Stomach smooth muscle (tissue), 2 donors: ENCODE data around the gene UBL4A.

Experiments
- H3K27ac ChIP-seq: one replicate; pipeline ENCODE4 v1.7.0; 2013; ENCODE audit warnings: mild to moderate bottlenecking, low read length, inconsistent platforms
- H3K27me3 ChIP-seq, 2 donors: one replicate each; pipeline ENCODE4 v1.7.0; 2013; ENCODE audit warnings: low read length in 2 of 2; ENCODE audit not compliant: insufficient read depth in 2 of 2, control insufficient read depth in 1 of 2
- H3K36me3 ChIP-seq, 2 donors: one replicate each; pipeline ENCODE4 v1.7.0; 2013; ENCODE audit warnings: low read length in 2 of 2; ENCODE audit not compliant: control insufficient read depth in 2 of 2, insufficient read depth in 2 of 2
- H3K4me1 ChIP-seq: one replicate; pipeline ENCODE4 v1.7.0; 2013; ENCODE audit warnings: low read length; ENCODE audit not compliant: control insufficient read depth, insufficient read depth
- H3K4me3 ChIP-seq, 2 donors: one replicate each; pipeline ENCODE4 v1.7.0; 2013; ENCODE audit warnings: low read length in 2 of 2
- H3K9ac ChIP-seq, 2 donors: one replicate each; pipeline ENCODE4 v1.7.0; 2013; ENCODE audit warnings: low read length in 2 of 2, mild to moderate bottlenecking in 1 of 2
- H3K9me3 ChIP-seq, 2 donors: one replicate each; pipeline ENCODE4 v1.7.0; 2013; ENCODE audit warnings: low read length in 2 of 2; ENCODE audit not compliant: control insufficient read depth in 2 of 2
- donor health status: healthy.
- donor health status: Pancreatic carcinoma.

The UBL4A gene

GRCh38 chrX:154460326-154460725, 26.1 kb downstream of the UBL4A start:
- peaks cover 7% of the 10 kb centered on the region for H3K4me1 ChIP-seq
- H3K27ac ChIP-seq, result no peak overlapping the region
- no peaks in the 10 kb centered on the region for H3K27me3 ChIP-seq
- peak overlapping the region in 1 of 2 donors; percentile 57 for H3K4me3 ChIP-seq
- H3K9me3 ChIP-seq, result no peaks in the 10 kb centered on the region
- no peak overlapping the region for H3K9ac ChIP-seq
- peaks cover 0 to 2% of the 10 kb centered on the region in 2 donors for H3K36me3 ChIP-seq

DNA sequence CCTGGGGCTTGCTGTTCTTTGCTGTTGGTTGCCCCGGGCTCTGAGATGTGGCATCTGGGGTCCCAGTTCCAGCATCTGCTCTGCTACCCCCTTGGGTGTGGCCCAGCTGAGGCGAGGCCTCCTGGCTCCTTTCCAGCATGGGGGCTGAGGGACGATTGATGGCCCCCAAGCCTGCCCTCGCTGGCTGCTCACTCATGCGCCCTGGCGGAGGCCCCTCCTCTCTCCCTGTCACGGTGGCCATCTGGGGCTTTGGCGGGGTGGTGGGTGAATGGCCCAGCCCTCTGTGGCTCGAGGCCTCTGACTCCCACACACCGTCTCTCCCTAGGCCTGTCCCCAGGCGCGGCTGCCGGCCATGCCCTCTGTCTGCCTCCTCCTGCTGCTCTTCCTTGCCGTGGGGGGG, 26.6 kb downstream of the UBL4A start:
- Histone ChIP-seq H3K36me3 (peaks cover 0 to 2% of the 10 kb centered on the region in 2 donors), H3K4me3 (peak overlapping the region; percentile 12 to 57), H3K27me3 (no peaks in the 10 kb centered on the region), H3K27ac (no peak overlapping the region), H3K4me1 (peaks cover 7% of the 10 kb centered on the region), H3K9me3 (no peaks in the 10 kb centered on the region), H3K9ac (no peak overlapping the region)

GRCh38 chrX:154458954-154459778, 27.2 kb downstream of the UBL4A start:
- peak overlapping the region; percentile 33 to 51 for H3K9ac ChIP-seq

DNA sequence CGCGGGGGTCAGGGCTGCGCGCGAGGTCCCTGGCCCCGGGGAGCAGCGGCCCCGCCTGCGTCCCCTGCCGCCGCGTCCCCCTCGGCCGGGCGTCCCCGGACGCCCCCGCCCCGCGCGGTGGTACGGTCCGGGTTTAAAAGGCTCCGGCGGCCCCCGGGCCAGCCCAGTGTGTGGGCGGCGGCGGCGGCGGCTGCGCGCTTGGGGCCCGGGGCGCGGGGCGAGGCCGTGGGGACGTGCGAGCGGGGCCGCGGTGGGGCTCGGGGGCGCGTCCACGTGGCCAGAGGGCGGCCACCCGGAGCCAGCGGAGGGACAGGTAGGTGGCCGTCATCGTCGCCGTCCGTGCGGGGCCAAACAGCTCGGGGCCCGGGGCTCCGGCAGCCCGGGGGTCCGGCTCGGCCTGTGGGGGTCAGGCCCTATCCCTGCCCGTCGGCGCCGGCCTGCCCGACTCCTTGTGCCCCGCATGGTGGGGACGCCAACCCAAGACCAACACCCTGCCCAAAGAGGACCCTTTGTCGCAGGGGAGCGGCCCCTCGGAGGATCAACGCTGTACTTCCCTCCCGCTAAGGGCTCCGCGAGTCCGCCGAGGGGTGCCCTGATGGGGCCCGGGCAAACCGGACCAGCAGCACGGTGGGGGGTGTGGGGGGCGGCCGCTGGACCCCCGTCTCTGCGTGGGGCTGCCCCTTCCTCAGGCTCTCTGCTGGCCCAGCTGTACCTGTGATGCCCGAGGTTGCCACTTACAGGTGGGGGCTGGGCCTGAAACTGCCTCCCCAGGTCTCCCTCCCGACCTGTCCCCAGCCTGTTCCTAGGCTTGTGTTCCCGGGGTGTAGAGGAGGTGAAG, 28.1 kb downstream of the UBL4A start, which contains the start of gene PLXNA3:
Gene PLXNA3, plus strand, starts transcription at position 166 of the 838 bp plus-strand sequence. CDS start 1,903 bp downstream, outside the sequence.
- Histone ChIP-seq H3K27me3 (no peaks in the 10 kb centered on the region), H3K27ac (no peak within 1 kb of the TSS), H3K9me3 (no peaks in the 10 kb centered on the region), H3K4me3 (peak within 1 kb of the TSS; percentile 53 to 75), H3K4me1 (peaks cover 7% of the 10 kb centered on the region), H3K36me3 (peaks cover 0 to 2% of the 10 kb centered on the region in 2 donors), H3K9ac (peak within 1 kb of the TSS; percentile 33 to 51)

More at GRCh38 chrX:154458954-154459778, 27.2 kb downstream of the UBL4A start:
- peaks cover 7% of the 10 kb centered on the region for H3K4me1 ChIP-seq
- H3K27me3 ChIP-seq, result no peaks in the 10 kb centered on the region
- H3K4me3 ChIP-seq, result peak overlapping the region; percentile 53 to 75
- no peaks in the 10 kb centered on the region for H3K9me3 ChIP-seq
- no peak overlapping the region for H3K27ac ChIP-seq
- peaks cover 0 to 2% of the 10 kb centered on the region in 2 donors for H3K36me3 ChIP-seq

- H3K27me3 ChIP-seq, result peaks cover 0 to 2% of the 10 kb centered on the region in 2 donors
- H3K4me1 ChIP-seq, result peaks cover 7% of the 10 kb centered on the region
- no peaks in the 10 kb centered on the region for H3K9me3 ChIP-seq
- peaks cover 0 to 2% of the 10 kb centered on the region in 2 donors for H3K36me3 ChIP-seq
- no peak overlapping the region for H3K27ac ChIP-seq
- H3K9ac ChIP-seq, result no peak overlapping the region
- peak overlapping the region in 1 of 2 donors; percentile 72 for H3K4me3 ChIP-seq
Observed at GRCh38 chrX:154457491-154458115, 28.8 kb downstream of the UBL4A start.

- Histone ChIP-seq H3K4me1 (no peaks in the 10 kb centered on the region), H3K27ac (no peak overlapping the region), H3K36me3 (peaks cover 11 to 20% of the 10 kb centered on the region in 2 donors), H3K27me3 (peaks cover 0 to 2% of the 10 kb centered on the region in 2 donors), H3K4me3 (no peak overlapping the region), H3K9ac (no peak overlapping the region), H3K9me3 (no peaks in the 10 kb centered on the region)
Observed at GRCh38 chrX:154452823-154453222, 33.6 kb downstream of the UBL4A start.

DNA sequence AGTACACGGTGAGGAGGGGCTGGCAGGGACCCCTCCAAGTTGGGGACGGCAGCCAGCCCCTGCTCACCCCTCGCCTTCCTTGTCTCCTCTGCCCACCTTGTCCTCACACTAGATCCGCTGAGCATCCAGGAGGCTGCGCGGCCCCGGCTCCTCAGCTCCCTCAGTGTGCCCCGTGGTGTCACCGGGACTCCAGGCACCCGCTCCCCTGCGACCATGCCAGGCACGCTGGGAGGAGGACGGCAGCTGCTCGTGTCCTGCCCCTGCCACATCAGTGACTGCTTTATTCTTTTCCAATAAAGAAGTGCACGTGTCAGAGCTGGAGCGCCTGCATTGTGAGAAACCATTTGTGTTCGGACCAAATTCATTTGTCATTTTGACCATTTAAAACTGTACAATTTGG, 36.1 kb downstream of the UBL4A start:
- H3K36me3 ChIP-seq, result peaks cover 14 to 24% of the 10 kb centered on the region in 2 donors
- H3K4me1 ChIP-seq, result peaks cover 9% of the 10 kb centered on the region
- H3K4me3 ChIP-seq, result no peak overlapping the region
- peaks cover 0 to 2% of the 10 kb centered on the region in 2 donors for H3K27me3 ChIP-seq
- H3K9me3 ChIP-seq, result no peaks in the 10 kb centered on the region
- no peak overlapping the region for H3K9ac ChIP-seq
- no peak overlapping the region for H3K27ac ChIP-seq

GRCh38 chrX:154449618-154450017, 36.8 kb downstream of the UBL4A start:
- Histone ChIP-seq H3K4me1 (peaks cover 16% of the 10 kb centered on the region), H3K36me3 (peaks cover 14 to 24% of the 10 kb centered on the region in 2 donors), H3K9ac (no peak overlapping the region), H3K4me3 (no peak overlapping the region), H3K27me3 (peaks cover 0 to 4% of the 10 kb centered on the region in 2 donors), H3K27ac (no peak overlapping the region), H3K9me3 (no peaks in the 10 kb centered on the region)

DNA sequence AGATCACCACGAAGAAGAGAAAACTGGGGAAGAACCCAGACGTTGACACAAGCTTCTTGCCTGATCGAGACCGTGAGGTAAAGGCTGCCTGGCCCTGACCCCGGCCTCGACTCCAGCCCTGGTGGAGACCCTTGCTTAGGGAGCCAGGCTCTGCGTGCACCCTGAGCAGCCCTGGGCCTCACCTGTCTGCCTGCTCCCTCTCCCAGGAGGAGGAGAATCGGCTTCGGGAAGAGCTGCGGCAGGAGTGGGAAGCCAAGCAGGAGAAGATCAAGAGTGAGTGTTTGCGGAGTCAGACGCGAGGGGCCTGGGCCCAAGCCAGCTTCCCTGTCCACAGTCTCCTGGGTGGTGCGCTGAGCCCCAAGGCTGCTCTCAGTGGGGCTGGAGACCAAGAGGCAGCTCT, 37.9 kb downstream of the UBL4A start:
- Histone ChIP-seq H3K9me3 (no peaks in the 10 kb centered on the region), H3K4me3 (no peak overlapping the region), H3K27me3 (peaks cover 0 to 4% of the 10 kb centered on the region in 2 donors), H3K9ac (no peak overlapping the region), H3K4me1 (peaks cover 20% of the 10 kb centered on the region), H3K36me3 (peaks cover 14 to 24% of the 10 kb centered on the region in 2 donors), H3K27ac (no peak overlapping the region)

DNA sequence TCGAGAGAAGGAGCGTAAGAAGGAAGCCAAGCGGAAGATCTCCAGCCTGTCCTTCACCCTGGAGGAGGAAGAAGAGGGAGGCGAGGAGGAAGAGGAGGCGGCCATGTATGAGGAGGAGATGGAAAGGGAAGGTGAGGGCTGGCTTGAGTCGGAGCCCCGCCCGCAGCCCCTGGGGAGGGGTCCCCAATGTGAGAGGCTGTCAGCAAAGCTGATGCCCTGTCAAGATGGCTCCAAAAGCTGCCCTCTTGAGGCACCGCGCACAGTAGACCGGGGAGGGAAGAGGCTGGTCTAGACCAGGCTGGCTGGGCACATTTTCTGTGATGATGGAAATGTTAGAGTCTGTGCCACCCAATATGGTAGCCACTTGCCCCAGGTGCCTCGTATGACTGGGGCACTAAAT, 40.0 kb downstream of the UBL4A start:
- H3K9me3 ChIP-seq, result no peaks in the 10 kb centered on the region
- peaks cover 0 to 6% of the 10 kb centered on the region in 2 donors for H3K27me3 ChIP-seq
- H3K9ac ChIP-seq, result no peak overlapping the region
- H3K4me3 ChIP-seq, result no peak overlapping the region
- H3K27ac ChIP-seq, result no peak overlapping the region
- peaks cover 17 to 27% of the 10 kb centered on the region in 2 donors for H3K36me3 ChIP-seq
- H3K4me1 ChIP-seq, result peaks cover 21% of the 10 kb centered on the region
